OCI-LY3 (cell line): Measurements from ENCODE around the gene CFD.

ENCODE experiments used
- CTCF ChIP-seq: fragments of 200-600, 300-600 bp; sonication (generic); IDR thresholded peaks from 2 replicates; pipeline ENCODE4 v1.5.1; 2014; ENCODE audit warnings: antibody characterized with exemption, low read length, low read depth
- EZH2phosphoT487 ChIP-seq: fragments of 200-600 bp; shearing (Covaris generic); IDR thresholded peaks from 2 replicates; pipeline ENCODE4 v1.6.1; 2018; ENCODE audit warnings: antibody characterized with exemption, mixed run types, low read depth

- TF ChIP-seq CTCF (no peak), EZH2phosphoT487 (no peak)
Observed at GRCh38 chr19:896999-897398, 37.5 kb downstream of the CFD start.
